Measurements from ENCODE around the gene DHX29. TPM values are rescaled to one million over a fixed set of nuclear protein-coding genes. Genes with fewer than 3 reads are reported as not detected.

DHX29 gene
- total RNA-seq, 1 donor from 2014 or later, result 61.8 TPM

Other genes with a start within 250 kb of the DHX29 start
- not detected for gene GZMA, start 205.0 kb downstream of the DHX29 start, total RNA-seq
- gene GPX8, start 147.5 kb downstream of the DHX29 start, total RNA-seq, result 4.4 TPM
- 0.78 TPM for gene CDC20B, start 134.5 kb downstream of the DHX29 start, total RNA-seq
- not detected for gene MCIDAS, start 80.4 kb downstream of the DHX29 start, total RNA-seq
- 0.16 TPM for gene CCNO, start 74.1 kb downstream of the DHX29 start, total RNA-seq
- gene MTREX, start 295 bp upstream of the DHX29 start, total RNA-seq, result 118 TPM
- 31.5 TPM for gene PLPP1, start 227.3 kb upstream of the DHX29 start, total RNA-seq